Mucosa of descending colon (tissue), 3 donors: ENCODE measurements around the gene DKK3. TPM values are rescaled to one million over a fixed set of nuclear protein-coding genes. Genes with fewer than 3 reads are reported as not detected.

ENCODE experiments used
- ATAC-seq: fragments of 200-7000 bp; cut with Tn5 transposase; one replicate; pipeline ENCODE4 v1.9.1; 2020; ENCODE audit warnings: mild to moderate bottlenecking, moderate library complexity
- DNase-seq, 3 donors: peaks; one replicate each; pipeline ENCODE4 v3.0.0-alpha.2; 2020
- H3K36me3 ChIP-seq: fragments of 200-600 bp; one replicate; pipeline ENCODE4 v1.8.0; 2021; ENCODE audit warnings: low read depth, mild to moderate bottlenecking
- H3K4me1 ChIP-seq: fragments of 200-600 bp; one replicate; pipeline ENCODE4 v1.8.0; 2021; ENCODE audit warnings: low read depth, mild to moderate bottlenecking
- H3K4me3 ChIP-seq: fragments of 200-600 bp; one replicate; pipeline ENCODE4 v1.8.0; 2021; ENCODE audit warnings: mild to moderate bottlenecking
- H3K9me3 ChIP-seq: fragments of 200-600 bp; one replicate; pipeline ENCODE4 v1.8.0; 2021; ENCODE audit warnings: mild to moderate bottlenecking
- intact Hi-C, 2 donors: fragments of 100-400 bp; cut with DNase I in 1 of 2; cut with micrococcal nuclease in 1 of 2; formaldehyde crosslinking; loops; one replicate each; pipeline versions ENCODE4 v1.11.0 to v1.11.1; 2022; cut with DNase I, micrococcal nuclease
- total RNA-seq, 3 donors: library from RNA; stranded (reverse); fragmentation: NEBNext Ultra II Directional in 2 of 3; extraction: Animal tissue kit (Norgen Biotek cat#: 25700) in 2 of 3; gene quantifications; one replicate each; pipeline versions ENCODE4 v1.2.1 to v1.2.4, GENCODE V29; 2021 to 2023
- TF ChIP-seq, protein P1 (sequence below): fragments of 200-600 bp; IDR thresholded peaks from one replicate; pipeline ENCODE4 v1.8.0; 2022; ENCODE audit warnings: antibody characterized with exemption, mild to moderate bottlenecking
- donor health status: DM: no; HTN: no; CAD: no; lungs with moderate emphysema.
- donor health status: DM: no; HTN: no; CAD: no.
- donor health status: DM: no; HTN: yes; CAD: no.

The DKK3 gene
- total RNA-seq, 3 donors from 2014 or later = 9.1 to 52.9 (median 18.9) TPM

DNA sequence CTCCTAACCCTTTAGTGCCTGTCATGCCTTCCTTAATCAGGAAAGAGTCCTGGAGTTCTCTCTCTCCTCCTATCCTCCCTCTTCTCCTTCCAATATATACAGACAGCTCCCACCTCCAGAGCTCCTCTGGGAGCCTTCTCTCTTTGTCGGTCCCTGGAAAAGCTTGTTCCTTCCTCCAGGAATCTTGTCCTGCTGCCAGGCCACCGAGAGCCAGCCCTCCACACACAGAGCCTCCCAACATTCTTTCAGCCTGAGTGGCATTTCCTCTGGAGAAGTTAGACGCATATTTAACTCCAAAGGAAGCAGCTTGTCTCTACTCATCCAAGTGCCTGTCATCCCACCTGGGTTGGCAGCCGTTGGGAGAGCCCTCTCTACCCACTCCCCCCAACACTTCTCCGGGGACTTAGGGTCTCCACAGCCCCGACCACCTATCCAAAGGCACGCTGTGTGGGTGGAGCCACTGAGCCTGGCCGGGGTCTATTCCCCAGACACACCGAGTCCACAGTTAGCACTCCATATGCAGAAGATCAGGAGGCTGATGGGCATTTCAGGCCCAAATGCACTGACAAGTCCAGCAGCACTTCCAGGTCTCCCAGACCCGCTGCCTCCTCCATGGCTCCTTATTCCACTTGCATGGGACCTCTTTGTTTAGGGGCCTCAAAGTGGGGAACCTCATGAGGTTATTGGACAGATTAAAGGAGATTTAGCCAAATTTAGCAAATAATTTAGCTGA is 31.1 kb downstream of the DKK3 start:
- intact Hi-C loops = no loop called here
- TF ChIP-seq, protein P1, sequence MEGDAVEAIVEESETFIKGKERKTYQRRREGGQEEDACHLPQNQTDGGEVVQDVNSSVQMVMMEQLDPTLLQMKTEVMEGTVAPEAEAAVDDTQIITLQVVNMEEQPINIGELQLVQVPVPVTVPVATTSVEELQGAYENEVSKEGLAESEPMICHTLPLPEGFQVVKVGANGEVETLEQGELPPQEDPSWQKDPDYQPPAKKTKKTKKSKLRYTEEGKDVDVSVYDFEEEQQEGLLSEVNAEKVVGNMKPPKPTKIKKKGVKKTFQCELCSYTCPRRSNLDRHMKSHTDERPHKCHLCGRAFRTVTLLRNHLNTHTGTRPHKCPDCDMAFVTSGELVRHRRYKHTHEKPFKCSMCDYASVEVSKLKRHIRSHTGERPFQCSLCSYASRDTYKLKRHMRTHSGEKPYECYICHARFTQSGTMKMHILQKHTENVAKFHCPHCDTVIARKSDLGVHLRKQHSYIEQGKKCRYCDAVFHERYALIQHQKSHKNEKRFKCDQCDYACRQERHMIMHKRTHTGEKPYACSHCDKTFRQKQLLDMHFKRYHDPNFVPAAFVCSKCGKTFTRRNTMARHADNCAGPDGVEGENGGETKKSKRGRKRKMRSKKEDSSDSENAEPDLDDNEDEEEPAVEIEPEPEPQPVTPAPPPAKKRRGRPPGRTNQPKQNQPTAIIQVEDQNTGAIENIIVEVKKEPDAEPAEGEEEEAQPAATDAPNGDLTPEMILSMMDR = no peak

DNA sequence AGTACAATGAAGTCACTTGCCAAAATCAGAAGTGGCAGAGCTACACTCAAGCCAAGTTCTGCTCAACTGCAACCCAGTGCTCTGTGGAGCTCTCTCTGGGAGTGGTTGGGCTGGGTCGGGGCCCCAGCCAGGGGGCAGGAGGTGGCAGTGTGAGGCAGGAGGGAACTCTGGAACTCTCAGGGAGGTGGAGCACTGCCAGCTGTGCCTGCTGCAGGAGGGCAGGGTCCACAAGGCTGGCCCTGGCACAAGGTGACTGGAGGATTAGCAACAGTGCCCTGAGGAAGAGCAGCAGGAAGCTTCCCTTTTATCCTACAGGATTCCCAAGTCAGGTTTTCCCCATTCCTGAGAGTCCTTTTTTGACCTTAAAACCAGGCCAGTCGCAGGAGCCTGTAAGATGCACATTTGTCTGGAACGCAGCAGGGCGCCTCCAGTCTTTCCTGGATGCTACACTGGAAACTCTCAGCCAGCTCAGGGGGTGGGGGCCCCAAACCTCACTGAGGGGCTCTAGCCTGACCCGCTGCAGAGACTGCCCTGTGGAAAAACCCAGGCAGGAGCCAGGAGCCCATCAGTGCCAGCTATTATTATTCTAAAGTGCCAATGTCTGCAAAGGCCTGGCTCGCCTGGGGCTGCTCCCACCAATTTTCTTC is 31.8 kb downstream of the DKK3 start:
- ATAC-seq (peak; percentile 61), DNase-seq (peak in 2 of 3 donors; percentile 44 to 66)
- TF ChIP-seq, protein P1 = no peak
- H3K4me3 ChIP-seq = no peak overlapping the region
- H3K36me3 ChIP-seq = no peaks in the 10 kb centered on the region
- no peaks in the 10 kb centered on the region for H3K9me3 ChIP-seq
- peaks cover 3% of the 10 kb centered on the region for H3K4me1 ChIP-seq
- intact Hi-C loops = no loop called here

More for the DNA sequence above, 31.1 kb downstream of the DKK3 start:
- DNase-seq = peak in 1 of 3 donors; percentile 21
- H3K4me3 ChIP-seq = no peak overlapping the region
- ATAC-seq = peak; percentile 24
- peaks cover 3% of the 10 kb centered on the region for H3K4me1 ChIP-seq
- H3K9me3 ChIP-seq = no peaks in the 10 kb centered on the region
- no peaks in the 10 kb centered on the region for H3K36me3 ChIP-seq

DNA sequence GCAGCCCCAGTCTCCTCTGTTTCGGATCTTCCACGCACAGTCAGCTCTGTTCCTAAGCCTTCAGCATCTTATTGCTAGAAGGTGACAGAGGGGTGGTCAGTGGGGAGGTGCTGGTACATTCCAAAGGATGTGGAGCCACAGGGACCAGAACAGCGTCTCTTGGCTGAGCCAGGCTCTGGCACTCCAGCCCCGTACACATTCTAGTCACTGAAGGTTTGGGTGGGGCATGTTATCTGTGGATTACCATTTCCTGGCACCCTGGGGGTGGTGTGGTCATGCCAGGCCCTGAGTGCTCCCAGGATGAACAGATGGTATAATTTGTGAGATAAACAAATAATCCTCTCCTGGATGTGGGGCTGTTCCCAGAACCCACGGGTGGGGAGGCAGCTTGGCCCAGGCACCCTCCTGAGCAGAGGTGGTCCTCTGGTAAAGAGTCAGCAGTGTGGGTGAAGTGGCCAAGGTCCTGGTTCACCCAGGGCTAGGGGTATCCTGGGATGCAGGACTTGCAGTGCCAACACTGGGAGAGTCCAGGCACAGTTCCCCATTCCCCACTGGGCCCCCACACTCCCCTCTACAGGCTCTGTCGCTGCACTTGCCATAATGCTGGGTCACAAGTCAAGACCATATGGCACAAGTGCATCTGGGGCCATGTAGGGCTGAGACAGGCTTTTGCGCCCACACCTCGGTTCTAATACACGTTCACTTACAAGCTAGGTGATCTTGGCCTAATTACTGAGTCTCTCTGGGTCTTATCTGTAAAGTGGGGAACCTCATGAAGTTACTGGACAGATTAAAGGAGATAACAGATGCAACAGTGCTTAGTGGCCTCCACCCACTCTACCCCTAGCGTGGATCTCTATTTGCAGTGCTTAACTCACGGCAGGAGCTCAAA is 33.0 kb downstream of the DKK3 start:
- Histone ChIP-seq H3K9me3 (no peaks in the 10 kb centered on the region), H3K4me3 (no peak overlapping the region), H3K36me3 (no peaks in the 10 kb centered on the region), H3K4me1 (peaks cover 3% of the 10 kb centered on the region)
- intact Hi-C loops = no loop called here
- TF ChIP-seq, protein P1 = no peak
- DNase-seq = no peak
- peak; percentile 27 for ATAC-seq

DNA sequence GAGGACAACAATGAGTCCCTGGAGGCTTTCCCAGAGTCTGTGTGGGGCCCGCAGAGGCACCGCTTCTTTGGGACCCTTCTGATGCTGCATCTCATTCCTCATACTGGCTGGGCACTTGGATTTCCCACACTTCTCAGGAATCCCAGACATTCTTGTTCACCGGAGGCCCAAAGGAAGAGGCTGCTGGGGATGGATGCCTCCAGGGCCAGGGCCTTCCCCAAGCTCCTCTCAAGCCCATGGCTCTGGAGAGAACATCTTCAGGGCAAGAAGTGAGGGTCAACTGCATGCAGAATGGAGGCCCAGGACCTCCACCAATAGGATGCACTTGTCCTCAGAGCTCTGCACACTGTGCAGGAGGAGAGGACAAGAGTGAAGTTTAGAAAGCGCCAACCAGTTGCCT is 34.6 kb downstream of the DKK3 start:
- no peaks in the 10 kb centered on the region for H3K36me3 ChIP-seq
- intact Hi-C loops = no loop called here
- no peak for DNase-seq
- no peak for ATAC-seq
- no peak overlapping the region for H3K4me3 ChIP-seq
- TF ChIP-seq, protein P1 = no peak
- H3K4me1 ChIP-seq = peaks cover 3% of the 10 kb centered on the region
- no peaks in the 10 kb centered on the region for H3K9me3 ChIP-seq

DNA sequence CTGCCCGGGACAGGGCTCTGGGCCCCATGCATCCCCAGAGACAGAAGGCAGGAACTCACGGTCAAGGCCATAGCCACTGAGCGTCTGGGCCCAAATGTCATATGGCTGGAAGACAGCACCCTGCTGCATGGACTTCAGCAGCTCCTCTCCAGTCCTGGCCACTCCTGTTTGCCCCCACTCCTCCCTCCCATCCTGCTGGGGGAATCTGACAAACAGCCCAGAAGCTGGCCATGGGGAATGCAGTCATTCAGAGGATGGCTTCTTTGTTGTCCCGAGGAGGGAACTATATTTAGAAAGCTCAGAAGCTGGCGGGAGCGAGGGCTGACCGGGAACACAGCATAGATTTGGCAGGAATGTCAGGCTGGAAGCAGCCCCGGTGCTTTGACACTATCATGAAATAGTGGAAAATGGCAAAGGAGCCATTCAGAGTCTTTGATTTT is 35.0 kb downstream of the DKK3 start:
- TF ChIP-seq, protein P1 = no peak
- ATAC-seq (peak; percentile 17), DNase-seq (peak in 1 of 3 donors; percentile 27)
- no peaks in the 10 kb centered on the region for H3K36me3 ChIP-seq
- H3K4me3 ChIP-seq = no peak overlapping the region
- intact Hi-C loops = no loop called here
- no peaks in the 10 kb centered on the region for H3K9me3 ChIP-seq
- peaks cover 3% of the 10 kb centered on the region for H3K4me1 ChIP-seq
